ENCODE data around the gene LAMB1.
"Not testable (repeated sequence)": the region's sequence is repeated elsewhere in the genome, so short reads cannot be mapped to it uniquely, and the experiment has no call there.

Gene LAMB1

DNA sequence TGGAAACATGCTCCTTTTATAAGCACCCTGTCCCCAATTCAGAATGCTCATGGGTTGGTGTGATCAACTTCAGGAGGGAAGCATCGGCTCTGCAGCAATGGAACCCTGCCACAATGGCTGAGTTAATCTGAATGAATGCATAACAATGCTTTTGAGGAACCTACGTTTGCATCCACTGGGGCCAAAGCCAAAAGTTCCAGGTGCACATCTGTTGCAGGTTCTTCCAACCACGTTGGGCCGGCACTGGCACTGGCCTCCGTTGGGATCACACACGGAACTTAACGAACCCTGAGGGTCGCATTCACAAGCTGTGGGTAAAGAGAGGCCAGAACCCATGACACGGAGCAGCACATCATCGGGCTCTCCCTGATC is 43.4 kb downstream of the LAMB1 start:
- no peaks in the 10 kb centered on the region for H3K9me3 ChIP-seq (ENCODE audit: severe bottlenecking)
- peaks cover 6% of the 10 kb centered on the region for H3K4me1 ChIP-seq (ENCODE audit: insufficient read depth, poor library complexity, severe bottlenecking)
- no peak overlapping the region for H3K4me3 ChIP-seq (ENCODE audit: severe bottlenecking)
- TF ChIP-seq CTCF (IDR thresholded peaks at IDR 0.05; ENCODE audit: poor library complexity, severe bottlenecking): no peak
- ATAC-seq (ENCODE audit: low read depth): no peak
- no peak for DNase-seq (ENCODE audit: low spot score)
- H3K36me3 ChIP-seq (ENCODE audit: low read depth): peaks cover 100% of the 10 kb centered on the region
- H3K27me3 ChIP-seq (ENCODE audit: insufficient read depth, poor library complexity, severe bottlenecking): no peaks in the 10 kb centered on the region
- H3K27ac ChIP-seq (ENCODE audit: poor library complexity, severe bottlenecking): peak overlapping the region; percentile 96

DNA sequence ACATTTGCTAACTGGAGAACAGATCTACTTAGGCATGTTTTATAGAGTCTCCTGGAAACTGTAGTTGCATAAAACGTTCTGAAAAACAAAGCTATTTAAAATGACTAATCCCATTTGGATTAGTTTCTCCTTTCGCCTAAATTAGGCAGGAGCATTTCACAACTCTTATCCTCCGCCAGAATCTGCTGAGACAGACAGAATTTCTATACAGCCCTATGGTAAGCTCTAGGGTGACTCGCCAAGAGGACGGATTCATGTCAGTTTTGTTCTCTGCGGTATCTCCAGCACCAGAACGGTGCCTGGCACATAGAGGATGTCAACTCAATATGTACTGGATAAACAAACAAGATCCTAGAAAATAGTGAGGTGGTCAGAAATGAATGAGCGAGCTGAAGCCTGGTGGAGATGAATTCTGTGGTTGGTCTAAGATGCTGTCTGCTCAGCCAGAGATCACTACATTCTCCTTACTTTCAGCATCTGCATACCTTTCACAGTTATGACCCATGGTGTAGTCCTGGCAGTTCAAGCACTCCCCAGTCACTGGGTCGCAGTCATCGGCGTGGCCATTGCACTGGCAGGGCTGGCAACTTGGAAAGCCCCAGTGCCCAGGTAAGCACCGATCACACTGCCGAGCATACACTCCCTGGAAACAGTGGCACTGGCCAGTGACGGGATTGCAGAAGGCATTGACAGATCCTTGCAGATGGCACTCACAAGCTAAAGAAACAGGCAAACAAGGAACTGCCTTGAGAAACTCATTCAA is 44.0 kb downstream of the LAMB1 start:
- DNase-seq (ENCODE audit: low spot score): no peak
- peak; percentile 77 for ATAC-seq (ENCODE audit: low read depth)
- H3K27ac ChIP-seq (ENCODE audit: poor library complexity, severe bottlenecking): peak overlapping the region; percentile 96
- peaks cover 6% of the 10 kb centered on the region for H3K4me1 ChIP-seq (ENCODE audit: insufficient read depth, poor library complexity, severe bottlenecking)
- H3K4me3 ChIP-seq (ENCODE audit: severe bottlenecking): no peak overlapping the region
- no peak for TF ChIP-seq CTCF (IDR thresholded peaks at IDR 0.05; ENCODE audit: poor library complexity, severe bottlenecking)
- no peaks in the 10 kb centered on the region for H3K9me3 ChIP-seq (ENCODE audit: severe bottlenecking)
- H3K36me3 ChIP-seq (ENCODE audit: low read depth): peaks cover 100% of the 10 kb centered on the region
- H3K27me3 ChIP-seq (ENCODE audit: insufficient read depth, poor library complexity, severe bottlenecking): no peaks in the 10 kb centered on the region

DNA sequence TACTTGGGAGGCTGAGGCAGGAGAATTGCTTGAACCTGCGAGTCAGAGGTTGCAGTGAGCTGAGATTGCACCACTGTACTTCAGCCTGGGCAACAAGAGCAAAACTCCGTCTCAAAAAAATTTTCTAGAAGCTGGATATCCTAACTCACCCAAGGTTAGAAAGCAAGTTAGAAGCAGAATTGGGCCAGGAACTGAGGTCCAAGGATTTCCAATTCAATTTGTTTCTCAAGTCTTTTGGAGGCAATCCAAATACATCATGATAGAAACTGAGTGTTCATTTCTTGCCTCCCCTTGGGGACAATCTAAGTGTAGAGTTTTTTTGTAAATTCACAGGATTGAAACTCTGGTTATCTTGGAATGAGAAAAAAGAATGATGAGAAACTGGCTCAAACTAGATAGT is 45.5 kb downstream of the LAMB1 start:
- no peaks in the 10 kb centered on the region for H3K27me3 ChIP-seq (ENCODE audit: insufficient read depth, poor library complexity, severe bottlenecking)
- H3K36me3 ChIP-seq (ENCODE audit: low read depth): peaks cover 100% of the 10 kb centered on the region
- no peak for DNase-seq (ENCODE audit: low spot score)
- no peak for TF ChIP-seq CTCF (IDR thresholded peaks at IDR 0.05; ENCODE audit: poor library complexity, severe bottlenecking)
- no peaks in the 10 kb centered on the region for H3K9me3 ChIP-seq (ENCODE audit: severe bottlenecking)
- no peak overlapping the region for H3K4me3 ChIP-seq (ENCODE audit: severe bottlenecking)
- H3K4me1 ChIP-seq (ENCODE audit: insufficient read depth, poor library complexity, severe bottlenecking): peaks cover 18% of the 10 kb centered on the region
- peak overlapping the region; percentile 96 for H3K27ac ChIP-seq (ENCODE audit: poor library complexity, severe bottlenecking)
- ATAC-seq (ENCODE audit: low read depth): no peak

- peak overlapping the region; percentile 96 for H3K27ac ChIP-seq (ENCODE audit: poor library complexity, severe bottlenecking)
- not testable (repeated sequence) for H3K9me3 ChIP-seq (ENCODE audit: severe bottlenecking); H3K27me3 ChIP-seq (ENCODE audit: insufficient read depth, poor library complexity, severe bottlenecking); DNase-seq (ENCODE audit: low spot score); ATAC-seq (ENCODE audit: low read depth); H3K4me3 ChIP-seq (ENCODE audit: severe bottlenecking)
- peaks cover 23% of the 10 kb centered on the region for H3K4me1 ChIP-seq (ENCODE audit: insufficient read depth, poor library complexity, severe bottlenecking)
- H3K36me3 ChIP-seq (ENCODE audit: low read depth): peaks cover 100% of the 10 kb centered on the region
Observed at GRCh38 chr7:107956950-107957349, 46.0 kb downstream of the LAMB1 start.

DNA sequence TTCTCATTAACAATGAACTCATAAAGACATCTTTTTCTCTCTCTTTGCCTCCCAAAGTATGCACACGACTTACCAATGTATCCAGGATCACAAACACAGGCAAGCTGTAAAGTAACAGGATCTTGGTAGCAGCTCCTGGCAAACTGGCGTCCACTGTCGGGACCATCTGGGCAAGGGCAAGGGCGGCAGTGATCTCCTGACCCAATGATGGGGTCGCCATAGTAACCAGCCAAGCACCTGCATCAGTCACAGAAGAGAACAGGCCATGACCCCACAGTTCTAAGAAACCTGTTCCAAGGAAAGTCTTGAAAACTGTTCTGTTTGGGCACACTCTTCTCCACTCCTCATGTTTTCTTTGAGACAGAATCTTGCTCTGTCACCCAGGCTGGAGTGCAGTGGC is 47.6 kb downstream of the LAMB1 start:
- TF ChIP-seq CTCF (IDR thresholded peaks at IDR 0.05; ENCODE audit: poor library complexity, severe bottlenecking): no peak
- H3K36me3 ChIP-seq (ENCODE audit: low read depth): peaks cover 100% of the 10 kb centered on the region
- H3K9me3 ChIP-seq (ENCODE audit: severe bottlenecking): no peaks in the 10 kb centered on the region
- peak overlapping the region; percentile 96 for H3K27ac ChIP-seq (ENCODE audit: poor library complexity, severe bottlenecking)
- no peak for ATAC-seq (ENCODE audit: low read depth)
- H3K27me3 ChIP-seq (ENCODE audit: insufficient read depth, poor library complexity, severe bottlenecking): no peaks in the 10 kb centered on the region
- no peak for DNase-seq (ENCODE audit: low spot score)
- peaks cover 36% of the 10 kb centered on the region for H3K4me1 ChIP-seq (ENCODE audit: insufficient read depth, poor library complexity, severe bottlenecking)
- no peak overlapping the region for H3K4me3 ChIP-seq (ENCODE audit: severe bottlenecking)

Measured in RWPE2 (cell line).